ENCODE data around the gene FAM89B.
A peak's percentile ranks its signal among the peaks of the same experiment; 100 is the strongest.
"Not testable (repeated sequence)": the region's sequence is repeated elsewhere in the genome, so short reads cannot be mapped to it uniquely, and the experiment has no call there.

Gene FAM89B

GRCh38 chr11:65559951-65560537 is 12.3 kb upstream of the FAM89B start:
- TF ChIP-seq CTCF (IDR thresholded peaks at IDR 0.05; ENCODE audit: insufficient read depth, low read depth, low read length, missing control alignments) = no peak
- DNase-seq (ENCODE audit: low read depth) = peak; percentile 69

GRCh38 chr11:65560555-65561418 is 11.6 kb upstream of the FAM89B start:
- no peak overlapping the region for H3K4me3 ChIP-seq (ENCODE audit: low read length)
- TF ChIP-seq CTCF (IDR thresholded peaks at IDR 0.05; ENCODE audit: insufficient read depth, low read depth, low read length, missing control alignments) = no peak
- DNase-seq (ENCODE audit: low read depth) = no peak

More at GRCh38 chr11:65559951-65560537, 12.3 kb upstream of the FAM89B start:
- no peak overlapping the region for H3K4me3 ChIP-seq (ENCODE audit: low read length)

- DNase-seq (ENCODE audit: low read depth) = no peak
- TF ChIP-seq CTCF (IDR thresholded peaks at IDR 0.05; ENCODE audit: insufficient read depth, low read depth, low read length, missing control alignments) = no peak
- no peak overlapping the region for H3K4me3 ChIP-seq (ENCODE audit: low read length)
Measured at GRCh38 chr11:65562020-65562419, 10.3 kb upstream of the FAM89B start.

GRCh38 chr11:65562788-65563187 is 9.6 kb upstream of the FAM89B start:
- no peak overlapping the region for H3K4me3 ChIP-seq (ENCODE audit: low read length)
- no peak for TF ChIP-seq CTCF (IDR thresholded peaks at IDR 0.05; ENCODE audit: insufficient read depth, low read depth, low read length, missing control alignments)
- no peak for DNase-seq (ENCODE audit: low read depth)

- no peak overlapping the region for H3K4me3 ChIP-seq (ENCODE audit: low read length)
- TF ChIP-seq CTCF (IDR thresholded peaks at IDR 0.05; ENCODE audit: insufficient read depth, low read depth, low read length, missing control alignments) = no peak
- DNase-seq (ENCODE audit: low read depth) = no peak
Measured at GRCh38 chr11:65563601-65564000, 8.7 kb upstream of the FAM89B start.

GRCh38 chr11:65564879-65565559 is 7.3 kb upstream of the FAM89B start:
- not testable (repeated sequence) for DNase-seq (ENCODE audit: low read depth); H3K4me3 ChIP-seq (ENCODE audit: low read length)

All from epithelial cell of esophagus (primary cell).